ENCODE measurements around the gene TRPM8.

DNA sequence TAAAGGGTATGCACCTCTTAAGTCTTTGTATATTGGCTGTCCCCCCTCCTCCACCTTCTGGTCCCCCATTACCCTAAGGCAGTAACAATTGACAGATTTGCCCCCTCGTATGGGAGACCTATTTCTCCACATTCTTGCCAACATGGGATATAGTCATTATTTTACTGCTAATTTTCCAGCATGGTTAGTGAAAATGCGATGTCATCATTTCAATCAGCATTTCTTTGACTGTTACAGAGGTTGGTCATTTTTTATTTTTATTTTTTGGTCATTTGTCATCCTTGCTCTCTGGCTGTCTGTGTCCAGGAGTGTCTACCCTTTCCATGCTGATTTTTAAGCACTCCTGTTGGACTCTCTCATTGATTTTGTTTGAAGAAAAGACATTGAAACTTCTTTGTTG, 88.0 kb downstream of the TRPM8 start:
- TF ChIP-seq, protein P1, sequence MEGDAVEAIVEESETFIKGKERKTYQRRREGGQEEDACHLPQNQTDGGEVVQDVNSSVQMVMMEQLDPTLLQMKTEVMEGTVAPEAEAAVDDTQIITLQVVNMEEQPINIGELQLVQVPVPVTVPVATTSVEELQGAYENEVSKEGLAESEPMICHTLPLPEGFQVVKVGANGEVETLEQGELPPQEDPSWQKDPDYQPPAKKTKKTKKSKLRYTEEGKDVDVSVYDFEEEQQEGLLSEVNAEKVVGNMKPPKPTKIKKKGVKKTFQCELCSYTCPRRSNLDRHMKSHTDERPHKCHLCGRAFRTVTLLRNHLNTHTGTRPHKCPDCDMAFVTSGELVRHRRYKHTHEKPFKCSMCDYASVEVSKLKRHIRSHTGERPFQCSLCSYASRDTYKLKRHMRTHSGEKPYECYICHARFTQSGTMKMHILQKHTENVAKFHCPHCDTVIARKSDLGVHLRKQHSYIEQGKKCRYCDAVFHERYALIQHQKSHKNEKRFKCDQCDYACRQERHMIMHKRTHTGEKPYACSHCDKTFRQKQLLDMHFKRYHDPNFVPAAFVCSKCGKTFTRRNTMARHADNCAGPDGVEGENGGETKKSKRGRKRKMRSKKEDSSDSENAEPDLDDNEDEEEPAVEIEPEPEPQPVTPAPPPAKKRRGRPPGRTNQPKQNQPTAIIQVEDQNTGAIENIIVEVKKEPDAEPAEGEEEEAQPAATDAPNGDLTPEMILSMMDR (IDR thresholded peaks at IDR 0.05; ENCODE audit: low read depth, low read length): no peak
- no peak for TF ChIP-seq EZH2phosphoT487 (IDR thresholded peaks at IDR 0.05; ENCODE audit: low read depth)
